NCI-H1436 treated with DMSO at 0.1 percent for 48 hours (cell line): Measurements from ENCODE around the gene DEPDC1B.
"Not testable (repeated sequence)": the region's sequence is repeated elsewhere in the genome, so short reads cannot be mapped to it uniquely, and the experiment has no call there.

Experiments
- DNase-seq: peaks from one replicate; lab custom pipeline; 2025; lab: John Stamatoyannopoulos, UW

The DEPDC1B gene, protein sequence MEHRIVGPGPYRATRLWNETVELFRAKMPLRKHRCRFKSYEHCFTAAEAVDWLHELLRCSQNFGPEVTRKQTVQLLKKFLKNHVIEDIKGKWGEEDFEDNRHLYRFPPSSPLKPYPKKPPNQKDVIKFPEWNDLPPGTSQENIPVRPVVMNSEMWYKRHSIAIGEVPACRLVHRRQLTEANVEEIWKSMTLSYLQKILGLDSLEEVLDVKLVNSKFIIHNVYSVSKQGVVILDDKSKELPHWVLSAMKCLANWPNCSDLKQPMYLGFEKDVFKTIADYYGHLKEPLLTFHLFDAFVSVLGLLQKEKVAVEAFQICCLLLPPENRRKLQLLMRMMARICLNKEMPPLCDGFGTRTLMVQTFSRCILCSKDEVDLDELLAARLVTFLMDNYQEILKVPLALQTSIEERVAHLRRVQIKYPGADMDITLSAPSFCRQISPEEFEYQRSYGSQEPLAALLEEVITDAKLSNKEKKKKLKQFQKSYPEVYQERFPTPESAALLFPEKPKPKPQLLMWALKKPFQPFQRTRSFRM

DNA sequence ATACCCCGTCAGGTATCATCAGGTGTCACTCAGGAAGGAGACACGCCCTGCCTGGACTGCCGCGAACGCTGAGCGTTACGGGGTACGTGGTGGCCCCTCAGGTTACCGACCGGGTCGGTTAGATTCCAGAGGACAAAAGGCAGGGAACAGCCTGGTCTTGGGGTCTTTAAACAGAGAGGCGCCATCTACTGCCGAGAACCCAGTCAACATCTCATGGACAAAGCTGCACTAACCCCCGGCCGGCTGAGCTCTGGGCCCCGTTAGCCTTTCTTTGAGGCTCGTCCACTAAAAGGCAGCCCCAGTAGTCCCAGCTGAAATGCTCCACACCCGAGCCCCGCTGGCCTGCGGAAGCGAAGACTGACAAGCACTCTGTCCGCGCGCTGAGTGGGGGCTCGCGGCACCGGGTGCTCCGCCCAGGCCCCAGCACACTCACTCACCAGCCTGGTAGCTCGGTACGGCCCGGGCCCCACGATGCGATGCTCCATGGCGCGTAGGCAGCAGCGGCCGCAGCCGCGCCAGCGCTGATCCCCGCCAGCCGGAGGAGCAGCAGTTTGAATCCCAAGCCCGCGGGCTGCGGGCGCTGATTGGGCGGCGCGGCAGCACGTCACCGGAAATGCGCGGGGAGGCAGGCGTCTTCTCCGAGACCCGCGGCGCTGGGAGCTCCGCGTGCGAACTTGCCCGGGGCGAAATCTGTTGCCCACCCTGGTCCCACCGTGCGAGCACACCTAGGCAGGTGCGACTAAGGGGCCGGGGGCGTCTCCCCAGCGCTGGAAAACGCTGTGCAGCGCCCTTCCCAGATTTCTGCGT lies at the start of gene DEPDC1B:
Gene DEPDC1B, minus strand, starts transcription at position 558 of the 807 bp plus-strand sequence. Its CDS starts 73 bp downstream, at position 485.
- peak; percentile 16 for DNase-seq

DNA sequence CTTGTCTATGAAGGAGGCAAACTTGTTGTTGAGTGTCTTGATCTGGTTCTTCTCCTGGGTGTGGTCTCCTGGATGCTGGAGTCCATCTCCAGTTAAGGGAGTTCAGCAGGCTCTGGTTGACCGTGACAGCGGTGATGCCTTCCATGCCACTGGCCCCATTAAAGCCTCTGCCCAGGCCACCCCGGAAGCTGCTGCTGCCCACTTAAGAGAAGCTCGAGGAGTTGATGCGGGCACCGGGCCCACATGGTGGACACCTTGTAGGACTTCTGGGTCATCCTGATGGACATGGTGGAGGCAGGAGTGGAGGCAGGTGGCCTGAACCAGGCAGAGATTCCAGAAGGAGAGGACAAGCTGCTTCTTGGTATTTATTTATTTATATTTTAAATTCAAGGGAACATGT lies 44.7 kb upstream of the DEPDC1B start:
- DNase-seq: no peak

DNA sequence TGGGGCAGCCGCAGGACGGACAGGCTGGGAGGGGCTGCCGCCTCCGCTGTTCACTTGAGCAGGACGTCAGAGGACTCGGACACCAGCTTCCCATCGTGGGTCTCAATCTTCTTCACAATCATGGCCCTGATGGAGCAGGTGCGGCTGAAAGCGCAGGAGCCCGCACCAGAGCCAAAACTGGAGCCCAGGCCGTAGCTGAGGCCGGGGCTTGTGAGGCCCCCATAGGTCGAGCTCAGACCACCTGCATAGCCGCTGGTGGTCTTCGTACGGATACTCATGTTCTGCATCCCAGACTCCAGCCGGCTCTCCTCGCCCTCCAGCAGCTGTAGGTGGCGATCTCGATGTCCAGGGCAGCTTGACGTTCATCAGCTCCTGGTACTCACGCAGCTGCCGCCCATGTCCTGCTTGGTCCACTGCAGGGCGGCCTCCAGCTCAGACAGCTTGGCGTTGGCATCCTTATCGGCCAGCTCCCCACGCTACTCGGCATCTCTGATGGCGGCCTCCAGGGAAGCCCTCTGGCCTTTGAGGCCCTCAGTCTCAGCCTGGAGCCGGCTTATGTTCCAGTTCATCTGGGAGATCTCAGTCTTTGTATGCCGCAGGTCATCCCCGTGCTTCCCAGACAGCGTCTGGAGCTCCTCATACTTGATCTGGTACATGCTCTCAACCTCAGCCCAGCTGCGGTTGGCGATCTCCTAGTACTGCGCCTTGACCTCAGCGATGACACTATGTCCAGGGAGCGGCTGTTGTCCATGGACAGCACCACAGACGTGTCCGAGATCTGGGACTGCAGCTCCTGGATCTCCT lies 43.7 kb upstream of the DEPDC1B start:
- no peak for DNase-seq

DNA sequence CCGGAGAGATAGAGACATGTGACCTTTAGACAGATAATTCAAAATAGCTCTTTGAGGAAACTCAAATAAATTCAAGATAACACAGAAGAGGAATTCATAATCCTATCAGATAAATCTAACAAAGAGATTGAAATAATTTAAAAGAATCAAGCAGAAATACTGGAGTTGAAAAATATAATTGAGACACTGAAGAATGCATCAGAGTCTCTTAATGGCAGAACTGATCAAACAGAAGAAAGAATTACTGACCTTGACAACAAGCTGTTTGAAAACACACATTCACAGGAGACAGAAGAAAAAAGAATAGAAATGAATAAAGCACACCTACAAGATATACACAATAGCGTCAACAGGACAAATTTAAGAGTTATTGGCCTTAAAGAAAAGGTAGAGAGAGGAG lies 40.4 kb upstream of the DEPDC1B start:
- no peak for DNase-seq

DNA sequence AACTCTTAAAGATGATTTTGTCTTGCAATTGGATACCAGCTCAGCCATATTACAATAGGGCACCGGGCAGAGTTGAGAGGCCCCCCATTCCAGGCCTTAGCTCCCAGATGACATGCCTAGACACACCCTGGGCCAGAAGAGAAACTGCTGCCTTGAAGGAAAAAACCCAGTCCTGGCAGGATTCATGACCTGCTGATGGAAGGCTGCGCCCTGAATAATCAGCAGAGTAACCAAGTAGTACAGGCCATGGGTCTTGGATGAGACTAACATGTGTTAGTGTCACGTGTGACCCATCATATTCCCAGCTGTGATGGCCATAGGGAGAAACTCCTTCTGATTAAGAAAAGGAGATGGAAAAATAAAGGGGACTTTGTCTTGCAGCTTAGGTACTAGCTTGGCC lies 39.0 kb upstream of the DEPDC1B start:
- no peak for DNase-seq

DNA sequence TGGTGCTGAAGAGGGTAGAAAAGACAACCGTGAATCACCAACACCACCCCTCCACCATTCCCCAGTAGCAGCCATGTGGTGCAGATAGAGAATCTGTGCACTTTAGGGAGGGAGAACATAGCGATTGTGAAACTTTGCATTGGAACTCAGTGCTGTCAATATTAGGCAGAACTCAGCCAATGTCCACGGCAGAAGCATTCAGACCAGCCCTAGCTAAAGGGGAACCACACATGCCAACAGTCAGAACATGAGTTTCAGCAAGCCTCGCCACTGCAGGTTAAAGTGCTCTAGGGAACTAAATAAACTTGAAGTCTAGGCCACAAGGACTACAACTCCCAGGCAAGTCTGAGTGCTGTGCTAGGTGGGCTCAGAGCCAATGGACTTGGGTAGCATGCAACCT lies 38.5 kb upstream of the DEPDC1B start:
- DNase-seq: no peak

DNA sequence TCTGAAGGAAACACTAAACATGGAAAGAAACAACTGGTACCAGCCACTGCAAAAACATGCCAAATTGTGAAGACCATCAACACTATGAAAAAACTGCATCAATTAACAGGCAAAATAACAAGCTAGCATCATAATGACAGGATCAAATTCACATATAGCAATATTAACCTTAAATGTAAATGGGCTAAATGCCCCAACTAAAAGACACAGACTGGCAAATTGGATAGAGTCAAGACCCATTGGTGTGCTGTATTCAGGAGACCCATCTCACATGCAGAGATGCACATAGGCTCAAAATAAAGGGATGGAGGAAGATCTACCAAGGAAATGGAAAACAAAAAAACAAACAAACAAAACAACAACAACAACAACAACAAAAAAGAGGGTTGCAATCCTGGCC lies 30.9 kb upstream of the DEPDC1B start:
- not testable (repeated sequence) for DNase-seq

DNA sequence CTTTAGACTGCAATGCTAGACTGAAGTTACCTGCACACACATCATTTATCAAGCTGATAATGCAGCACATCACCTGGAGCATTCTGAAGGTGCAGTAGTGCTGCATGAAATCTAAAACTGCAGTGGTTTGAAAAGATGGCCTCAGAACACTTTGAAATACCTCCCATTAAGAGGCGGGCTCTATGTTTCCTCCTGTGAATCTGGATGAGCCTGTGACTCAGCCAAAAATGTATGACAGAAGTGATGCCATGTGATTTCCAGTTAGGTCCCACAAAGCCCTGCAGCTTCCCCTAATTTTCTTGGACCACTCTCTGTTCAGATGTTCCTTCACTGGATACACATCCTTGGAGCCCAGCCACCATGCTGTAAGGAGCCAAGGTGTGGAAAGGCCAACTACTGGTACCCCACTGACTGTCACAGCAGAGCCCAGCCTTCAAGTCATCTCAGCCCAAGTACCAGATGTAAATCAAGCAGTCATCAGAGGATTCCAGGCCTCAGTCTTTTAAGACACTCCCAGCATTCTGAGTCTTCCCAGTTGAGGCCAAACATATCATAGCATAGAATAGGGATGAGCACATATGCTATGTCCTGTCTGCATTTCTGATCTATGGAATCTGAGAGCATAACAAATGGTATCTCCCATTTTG lies 27.2 kb upstream of the DEPDC1B start:
- no peak for DNase-seq

DNA sequence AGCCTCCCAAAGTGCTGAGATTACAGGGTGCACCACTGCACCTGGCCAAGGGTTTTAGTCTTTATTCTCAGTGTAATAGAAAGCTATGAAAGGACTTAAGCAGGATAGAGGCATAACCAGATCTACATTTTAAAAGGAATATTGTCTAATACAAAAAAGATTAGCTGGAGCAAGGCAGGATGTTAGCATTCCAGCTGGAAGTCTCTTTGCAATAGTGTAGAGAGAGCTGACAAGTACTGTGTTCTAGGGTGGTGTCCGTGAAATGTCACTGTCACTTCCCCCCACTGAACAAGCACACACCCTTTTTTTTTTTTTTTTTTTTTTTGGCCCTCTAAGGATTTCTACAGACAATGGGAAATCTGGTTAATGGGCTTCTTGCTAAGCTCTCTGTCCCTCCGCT lies 24.2 kb upstream of the DEPDC1B start:
- DNase-seq: no peak

DNA sequence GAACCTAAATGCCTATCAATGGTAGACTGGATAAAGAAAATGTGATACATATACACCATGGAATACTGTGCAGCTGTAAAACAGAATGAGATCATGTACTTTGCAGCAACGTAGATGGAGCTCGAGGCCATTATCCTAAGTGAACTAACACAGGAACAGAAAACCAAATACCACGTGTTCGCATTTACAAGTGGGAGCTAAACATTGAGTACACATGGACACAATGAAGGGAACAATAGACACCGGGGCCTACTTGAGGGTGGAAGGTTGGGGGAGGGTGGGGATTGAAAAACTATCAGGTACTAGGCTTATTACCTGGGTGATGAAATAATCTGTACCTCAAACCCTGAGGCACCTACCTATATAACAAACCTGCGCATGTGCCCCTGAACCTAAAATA lies 22.4 kb upstream of the DEPDC1B start:
- peak; percentile 94 for DNase-seq

DNA sequence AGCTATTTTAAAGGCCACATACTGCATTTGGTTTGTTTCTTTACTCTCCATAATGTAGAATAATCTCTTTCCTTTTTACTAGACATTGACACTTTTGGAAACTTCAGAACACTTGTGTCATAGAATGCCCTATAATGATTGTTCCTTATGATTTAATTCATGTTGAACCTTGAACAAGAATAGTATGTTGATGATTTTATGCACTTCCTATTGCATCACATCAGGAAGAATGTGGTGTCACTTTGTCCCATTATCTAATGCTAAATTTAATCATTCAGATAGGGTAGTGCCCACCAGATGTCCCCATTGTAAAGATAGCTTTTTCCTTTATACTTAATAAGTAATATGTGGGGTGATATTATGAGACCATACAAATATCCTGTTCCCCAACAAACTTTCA lies 19.4 kb upstream of the DEPDC1B start:
- no peak for DNase-seq

DNA sequence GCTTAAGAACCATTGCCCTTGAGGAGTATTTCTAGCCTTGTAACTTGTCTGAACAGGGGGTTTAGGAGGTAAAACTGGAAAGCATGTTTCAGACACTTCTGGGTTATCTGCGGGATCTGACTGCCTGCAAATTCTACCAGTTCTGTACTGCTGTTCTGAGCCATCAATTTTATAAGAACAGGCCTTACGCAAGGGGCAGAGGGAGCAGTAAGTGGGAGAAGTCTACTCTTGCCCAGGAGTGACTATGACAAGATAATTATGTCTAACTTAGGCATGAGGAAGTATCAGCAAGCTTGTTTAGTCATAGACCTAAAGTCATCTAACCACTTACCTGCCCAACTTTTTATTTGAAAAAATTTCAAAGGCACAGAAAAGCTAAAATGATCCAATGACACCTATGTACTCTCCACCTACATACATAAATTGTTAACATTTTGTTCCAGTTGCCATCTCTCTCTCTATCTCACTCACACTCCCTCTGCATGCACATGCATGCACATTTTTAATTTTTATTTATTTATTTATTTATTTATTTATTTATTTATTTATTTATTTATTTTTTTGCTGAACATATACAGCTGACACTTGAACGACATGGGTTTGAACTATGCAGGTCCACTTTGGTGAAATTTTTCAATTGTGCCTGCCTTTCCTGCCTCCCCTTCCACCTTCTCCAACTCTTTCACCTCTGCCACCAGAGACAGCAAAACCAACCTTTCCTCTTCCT lies 18.4 kb upstream of the DEPDC1B start:
- DNase-seq: no peak

DNA sequence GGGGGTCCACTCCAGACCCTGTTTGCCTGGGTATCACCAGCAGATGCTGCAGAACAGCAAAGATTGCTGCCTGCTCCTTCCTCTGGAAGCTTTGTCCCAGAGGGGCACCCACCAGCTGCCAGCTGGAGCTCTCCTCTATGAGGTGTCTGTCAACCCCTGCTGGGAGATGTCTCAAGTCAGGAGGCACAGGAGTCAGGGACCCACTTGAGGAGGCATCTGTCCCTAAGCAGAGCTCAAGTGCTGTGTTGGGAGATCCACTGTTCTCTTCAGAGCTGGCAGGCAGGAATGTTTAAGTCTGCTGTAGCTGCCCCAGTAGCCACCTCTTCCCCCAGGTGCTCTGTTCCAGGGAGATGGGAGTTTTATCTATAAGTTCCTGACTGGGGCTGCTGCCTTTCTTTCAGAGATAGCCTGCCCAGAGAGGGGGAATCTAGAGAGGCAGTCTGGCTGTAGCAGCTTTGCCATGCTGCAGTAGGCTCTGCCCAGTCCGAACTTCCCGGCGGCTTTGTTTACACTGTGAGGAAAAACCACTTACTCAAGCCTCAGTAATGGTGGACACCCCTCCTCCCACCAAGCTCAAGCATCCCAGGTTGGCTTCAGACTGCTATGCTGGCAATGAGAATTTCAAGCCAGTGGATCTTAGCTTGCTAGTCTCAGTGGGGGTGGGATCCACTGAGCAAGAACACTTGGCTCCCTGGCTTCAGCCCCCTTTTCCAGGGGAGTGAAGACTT lies 15.4 kb upstream of the DEPDC1B start:
- not testable (repeated sequence) for DNase-seq

DNA sequence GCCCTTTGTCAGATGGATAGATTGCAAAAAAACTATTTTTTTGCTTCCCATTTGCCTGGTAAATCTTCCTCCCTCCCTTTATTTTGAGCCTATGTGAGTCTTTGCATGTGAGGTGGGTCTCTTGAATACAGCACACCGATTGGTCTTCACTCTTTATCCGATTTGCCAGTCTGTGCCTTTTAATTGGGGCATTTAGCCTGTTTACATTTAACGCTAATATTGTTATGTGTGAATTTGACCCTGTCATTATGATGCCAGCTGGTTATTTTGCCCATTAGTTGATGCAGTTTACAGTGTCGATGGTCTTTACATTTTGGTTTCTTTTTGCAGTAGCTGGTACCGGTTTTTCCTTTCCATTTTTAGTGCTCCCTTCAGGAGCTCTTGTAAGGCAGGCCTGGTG lies 13.0 kb upstream of the DEPDC1B start:
- DNase-seq: no peak

DNA sequence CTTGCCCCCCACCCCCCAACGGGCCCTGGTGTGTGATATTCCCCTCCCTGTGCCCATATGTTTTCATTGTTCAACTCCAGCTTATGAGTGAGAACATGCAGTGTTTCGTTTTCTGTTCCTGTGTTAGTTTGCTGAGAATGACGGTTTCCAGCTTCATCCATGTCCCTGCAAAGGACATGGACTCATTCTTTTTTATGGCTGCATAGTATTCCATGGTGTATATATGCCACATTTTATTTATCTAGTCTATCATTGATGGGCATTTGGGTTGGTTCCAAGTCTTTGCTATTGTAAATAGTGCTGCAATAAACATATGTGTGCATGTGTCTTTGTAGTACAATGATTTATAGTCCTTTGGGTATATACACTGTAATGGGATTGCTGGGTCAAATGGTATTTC lies 11.9 kb upstream of the DEPDC1B start:
- not testable (repeated sequence) for DNase-seq

DNA sequence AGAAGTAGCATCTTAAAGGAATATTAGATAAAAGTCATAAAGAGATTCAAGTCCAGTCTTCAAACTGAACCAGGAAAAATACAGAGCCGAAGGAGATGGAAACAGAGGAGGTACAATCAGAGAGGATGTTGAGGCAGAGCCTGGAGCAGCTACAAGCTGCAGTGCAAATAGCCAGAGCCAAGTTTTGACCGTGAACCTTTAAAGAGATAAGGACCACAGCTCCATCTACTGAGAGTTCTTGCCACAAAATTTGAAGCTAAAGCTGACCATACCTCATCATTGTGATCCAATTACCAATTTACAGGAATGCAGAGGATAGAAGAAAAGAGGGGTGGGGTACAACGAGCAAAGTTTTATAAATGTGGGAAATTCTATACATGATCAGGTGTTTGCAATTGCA lies 10.4 kb upstream of the DEPDC1B start:
- DNase-seq: no peak

DNA sequence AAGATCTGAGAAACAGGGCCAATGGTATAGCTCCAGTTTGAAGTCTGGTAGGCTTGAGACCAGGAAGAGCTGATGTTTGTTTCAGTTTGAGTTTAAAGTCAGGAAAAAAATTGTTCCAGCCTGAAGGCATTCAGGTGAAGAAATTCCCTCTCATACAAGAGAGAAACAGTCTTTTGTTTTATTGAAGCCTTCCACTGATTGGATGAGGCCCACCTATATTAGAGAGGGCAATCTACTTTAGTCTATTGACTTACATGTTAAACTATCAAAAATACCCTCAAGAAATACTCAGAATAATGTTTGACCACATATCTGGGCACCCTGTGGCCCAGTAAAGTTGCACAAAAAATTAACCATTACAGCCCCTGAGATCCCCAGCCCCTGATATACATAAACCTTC lies 5.2 kb upstream of the DEPDC1B start:
- no peak for DNase-seq

DNA sequence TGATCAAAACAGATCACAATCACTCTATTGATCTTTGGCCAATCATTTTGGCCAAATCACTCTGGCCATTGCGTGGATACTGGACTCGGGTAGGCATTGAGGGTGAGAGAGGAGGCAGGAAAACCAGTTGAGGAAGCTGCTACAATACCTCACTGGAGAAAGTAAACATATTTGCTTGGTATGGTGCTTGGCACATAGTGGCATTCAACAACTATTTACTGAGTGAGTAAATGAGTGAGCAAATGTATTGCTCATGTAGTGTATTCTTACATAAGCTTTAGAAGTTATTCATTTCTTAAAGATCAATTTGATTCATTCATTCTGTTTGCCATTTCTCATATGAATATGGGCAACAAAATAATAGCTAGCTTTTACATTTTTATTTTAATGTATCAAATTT lies 4.0 kb upstream of the DEPDC1B start:
- no peak for DNase-seq

DNA sequence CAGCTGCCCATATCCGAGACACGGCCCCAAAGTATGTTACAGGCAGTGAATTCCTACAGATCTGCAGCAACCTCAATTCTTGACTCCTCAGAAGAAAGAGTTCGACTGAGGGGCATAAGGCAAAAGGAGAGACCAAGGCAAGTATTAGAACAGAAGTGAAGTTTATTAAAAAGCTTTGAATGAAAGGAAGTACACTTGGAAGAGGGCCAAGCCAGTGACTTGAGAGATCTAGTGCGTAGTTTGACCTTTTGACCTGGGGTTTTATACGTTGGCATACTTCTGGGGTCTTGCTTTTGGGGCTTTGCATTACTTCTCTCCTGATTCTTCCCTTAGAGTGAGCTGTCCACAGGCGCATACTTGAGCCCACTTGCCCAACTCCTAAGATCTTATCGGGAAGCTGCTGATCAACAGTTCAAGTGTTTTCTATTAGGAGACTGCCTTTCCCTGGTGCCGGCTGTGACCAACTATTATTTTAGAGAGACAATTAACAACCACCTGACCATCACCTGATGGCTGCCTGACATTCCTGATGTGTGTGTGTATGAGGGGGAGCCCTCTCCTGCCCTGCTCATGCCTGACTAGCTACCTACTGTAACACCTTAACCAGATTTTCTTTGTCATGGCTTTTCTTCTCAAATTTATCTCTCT lies 1.5 kb upstream of the DEPDC1B start:
- no peak for DNase-seq

DNA sequence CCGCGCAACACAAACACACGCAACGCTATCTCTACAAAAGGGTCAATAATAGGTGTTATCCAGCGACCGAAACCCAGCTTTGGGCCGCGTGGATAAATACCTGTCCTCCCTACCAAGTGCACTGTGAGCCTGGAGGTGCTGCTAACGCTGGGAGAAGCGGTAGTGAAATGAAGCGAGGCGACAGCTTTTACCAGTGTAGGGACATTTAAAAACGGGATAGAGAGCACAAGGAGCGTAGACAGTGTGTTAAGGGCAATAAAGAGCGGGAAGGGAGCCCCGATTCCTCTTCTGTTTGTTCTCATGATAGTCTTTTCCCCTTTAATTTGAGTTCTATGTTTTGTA lies 421 bp upstream of the DEPDC1B start:
- no peak for DNase-seq
